ENCODE data around the gene TTC9B.
"Not testable (repeated sequence)": the region's sequence is repeated elsewhere in the genome, so short reads cannot be mapped to it uniquely, and the experiment has no call there.

The TTC9B gene

DNA sequence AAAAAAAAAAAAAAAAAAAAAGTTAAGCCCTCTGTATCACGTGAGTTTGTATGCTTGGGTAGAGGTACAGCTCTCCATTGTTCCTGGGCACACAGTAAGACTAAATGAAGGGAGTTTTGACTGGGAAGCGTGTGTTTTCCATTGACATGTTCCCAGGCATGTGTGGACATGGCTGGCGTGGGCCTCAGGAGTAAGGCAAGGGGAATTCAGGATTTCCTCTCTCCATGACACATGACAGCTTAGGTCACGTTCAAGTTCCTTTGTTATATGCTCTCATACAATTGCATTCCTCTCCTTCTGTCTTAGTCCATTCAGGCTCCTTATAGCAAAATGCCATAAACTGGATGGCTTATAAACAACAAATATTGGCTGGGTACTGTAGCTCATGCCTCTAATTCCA, 44.1 kb downstream of the TTC9B start:
- Histone ChIP-seq H3K4me3 (ENCODE audit: low read depth in 1 of 2, low read length in 2 of 2) (no peak overlapping the region), H3K27ac (ENCODE audit: low read depth, low read length) (no peak overlapping the region), H3K4me1 (ENCODE audit: control insufficient read depth in 1 of 2, insufficient read depth in 2 of 2, low read length in 2 of 2) (no peaks in the 10 kb centered on the region)

DNA sequence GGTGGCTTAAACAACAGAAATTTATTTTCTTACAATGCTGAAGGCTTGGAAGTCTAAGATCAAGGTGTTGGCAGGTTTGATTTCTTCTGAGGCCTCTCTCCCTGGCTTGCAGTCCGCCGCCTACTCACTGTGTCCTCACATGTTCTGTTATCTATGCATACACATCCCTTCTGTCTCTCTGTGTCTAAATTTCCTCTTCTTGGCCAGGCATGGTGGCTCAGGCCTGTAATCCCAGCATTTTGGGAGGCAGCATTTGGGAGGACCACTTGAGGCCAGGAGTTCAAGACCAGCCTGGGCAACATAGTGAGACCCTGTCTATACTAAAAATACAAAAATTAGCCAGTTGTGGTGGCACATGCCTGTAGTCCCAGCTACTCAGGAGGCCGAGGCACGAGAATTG, 46.9 kb downstream of the TTC9B start:
- not testable (repeated sequence) for H3K27me3 ChIP-seq (ENCODE audit: control insufficient read depth in 1 of 2, insufficient read depth in 2 of 2, low read length in 2 of 2); H3K4me3 ChIP-seq (ENCODE audit: low read depth in 1 of 2, low read length in 2 of 2); H3K9ac ChIP-seq (ENCODE audit: low read depth in 1 of 2, low read length in 2 of 2); H3K4me1 ChIP-seq (ENCODE audit: control insufficient read depth in 1 of 2, insufficient read depth in 2 of 2, low read length in 2 of 2); H3K27ac ChIP-seq (ENCODE audit: low read depth, low read length); H3K9me3 ChIP-seq (ENCODE audit: control insufficient read depth in 1 of 2, low read length in 2 of 2); H3K36me3 ChIP-seq (ENCODE audit: control insufficient read depth in 1 of 2, insufficient read depth in 2 of 2, low read length in 2 of 2)

More for the DNA sequence above, 44.1 kb downstream of the TTC9B start:
- Histone ChIP-seq H3K36me3 (ENCODE audit: control insufficient read depth in 1 of 2, insufficient read depth in 2 of 2, low read length in 2 of 2) (no peaks in the 10 kb centered on the region), H3K9ac (ENCODE audit: low read depth in 1 of 2, low read length in 2 of 2) (no peak overlapping the region), H3K27me3 (ENCODE audit: control insufficient read depth in 1 of 2, insufficient read depth in 2 of 2, low read length in 2 of 2) (no peaks in the 10 kb centered on the region), H3K9me3 (ENCODE audit: control insufficient read depth in 1 of 2, low read length in 2 of 2) (no peaks in the 10 kb centered on the region)

DNA sequence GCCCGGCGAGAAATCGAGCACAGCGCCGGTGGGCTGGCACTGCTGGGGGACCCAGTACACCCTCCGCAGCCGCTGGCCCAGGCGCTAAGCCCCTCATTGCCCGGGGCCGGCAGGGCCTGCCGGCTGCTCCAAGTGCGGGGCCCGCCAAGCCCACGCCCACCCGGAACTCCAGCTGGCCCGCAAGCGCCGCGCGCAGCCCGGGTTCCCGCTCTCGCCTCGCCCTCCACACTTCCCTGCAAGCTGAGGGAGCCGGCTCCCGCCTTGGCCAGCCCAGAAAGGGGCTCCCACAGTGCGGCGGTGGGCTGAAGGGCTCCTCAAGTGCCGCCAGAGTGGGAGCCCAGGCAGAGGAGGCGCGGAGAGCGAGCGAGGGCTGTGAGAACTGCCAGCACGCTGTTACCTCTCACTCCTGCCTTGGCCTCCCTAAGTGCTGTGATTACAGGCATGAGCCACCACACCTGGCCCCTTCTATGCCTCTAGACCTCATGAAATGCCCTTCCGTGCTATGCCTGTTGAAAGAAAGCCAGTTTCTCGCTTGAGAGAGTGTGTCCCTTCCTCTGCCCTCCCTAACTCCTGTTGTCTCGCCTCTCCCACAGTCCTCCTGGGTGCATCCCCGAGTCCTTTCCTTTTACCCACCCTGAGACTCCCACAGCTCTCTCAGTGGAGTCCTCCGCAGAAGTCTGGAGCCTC, 47.7 kb downstream of the TTC9B start:
- H3K27me3 ChIP-seq (ENCODE audit: control insufficient read depth in 1 of 2, insufficient read depth in 2 of 2, low read length in 2 of 2); H3K36me3 ChIP-seq (ENCODE audit: control insufficient read depth in 1 of 2, insufficient read depth in 2 of 2, low read length in 2 of 2); H3K4me1 ChIP-seq (ENCODE audit: control insufficient read depth in 1 of 2, insufficient read depth in 2 of 2, low read length in 2 of 2); H3K27ac ChIP-seq (ENCODE audit: low read depth, low read length); H3K9ac ChIP-seq (ENCODE audit: low read depth in 1 of 2, low read length in 2 of 2); H3K9me3 ChIP-seq (ENCODE audit: control insufficient read depth in 1 of 2, low read length in 2 of 2); H3K4me3 ChIP-seq (ENCODE audit: low read depth in 1 of 2, low read length in 2 of 2): not testable (repeated sequence)

DNA sequence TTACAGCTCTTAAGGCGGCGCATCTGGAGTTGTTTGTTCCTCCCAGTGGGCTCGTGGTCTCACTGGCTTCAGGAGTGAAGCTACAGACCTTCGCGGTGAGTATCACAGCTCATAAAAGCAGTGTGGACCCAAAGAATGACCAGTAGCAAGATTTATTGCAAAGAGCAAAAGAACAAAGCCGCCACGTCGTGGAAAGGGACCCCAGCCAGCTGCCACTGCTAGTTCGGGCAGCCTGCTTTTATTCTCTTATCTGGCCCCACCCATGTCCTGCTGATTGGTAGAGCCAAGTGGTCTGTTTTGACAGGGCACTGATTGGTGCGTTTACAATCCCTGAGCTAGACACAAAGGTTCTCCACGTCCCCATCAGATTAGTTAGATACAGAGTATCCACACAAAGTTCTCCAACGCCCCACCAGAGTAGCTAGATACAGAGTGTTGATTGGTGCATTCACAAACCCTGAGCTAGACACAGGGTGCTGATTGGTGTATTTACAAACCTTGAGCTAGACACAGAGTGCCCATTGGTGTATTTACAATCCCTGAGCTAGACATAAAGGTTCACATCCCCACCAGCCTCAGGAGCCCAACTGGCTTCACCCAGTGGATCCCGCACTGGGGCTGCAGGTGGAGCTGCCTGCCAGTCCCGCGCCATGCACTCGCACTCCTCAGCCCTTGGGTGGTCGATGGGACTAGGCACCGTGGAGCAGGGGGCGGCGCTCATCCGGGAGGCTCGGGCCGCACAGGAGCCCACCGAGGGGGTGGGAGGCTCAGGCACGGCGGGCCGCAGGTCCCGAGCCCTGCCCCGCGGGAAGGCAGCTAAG, 48.5 kb downstream of the TTC9B start:
- not testable (repeated sequence) for H3K9ac ChIP-seq (ENCODE audit: low read depth in 1 of 2, low read length in 2 of 2); H3K27me3 ChIP-seq (ENCODE audit: control insufficient read depth in 1 of 2, insufficient read depth in 2 of 2, low read length in 2 of 2); H3K27ac ChIP-seq (ENCODE audit: low read depth, low read length); H3K36me3 ChIP-seq (ENCODE audit: control insufficient read depth in 1 of 2, insufficient read depth in 2 of 2, low read length in 2 of 2); H3K4me1 ChIP-seq (ENCODE audit: control insufficient read depth in 1 of 2, insufficient read depth in 2 of 2, low read length in 2 of 2); H3K9me3 ChIP-seq (ENCODE audit: control insufficient read depth in 1 of 2, low read length in 2 of 2); H3K4me3 ChIP-seq (ENCODE audit: low read depth in 1 of 2, low read length in 2 of 2)

Measured in duodenal mucosa (tissue), 2 donors.